ENCODE measurements around the gene GTF2A1L. TPM values are rescaled to one million over a fixed set of nuclear protein-coding genes. Genes with fewer than 3 reads are reported as not detected.

The GTF2A1L gene
- total RNA-seq, 1 experiment from 2014 or later: 0.22 TPM

GRCh38 chr2:48724278-48724677 is 106.6 kb downstream of the GTF2A1L start:
- Histone ChIP-seq H3K4me2 (ENCODE audit: low read length) (no peak overlapping the region), H3K9me3 (ENCODE audit: control insufficient read depth in 1 of 2, insufficient read depth in 1 of 2, low read depth in 1 of 2, low read length in 2 of 2) (no peaks in the 10 kb centered on the region), H3K4me3 (replicated peaks in 1 of 2; ENCODE audit: low read depth in 1 of 2, low read length in 2 of 2) (no peak overlapping the region), H3K36me3 (ENCODE audit: control insufficient read depth in 1 of 2, insufficient read depth in 2 of 2, low read length in 2 of 2) (no peaks in the 10 kb centered on the region), H3K27ac (ENCODE audit: low read depth, low read length) (no peak overlapping the region), H3K4me1 (ENCODE audit: control insufficient read depth in 1 of 2, insufficient read depth in 2 of 2, low read length in 2 of 2) (no peaks in the 10 kb centered on the region), H3K9ac (ENCODE audit: low read length) (no peak overlapping the region), H2AFZ (ENCODE audit: low read depth, low read length, poor library complexity, severe bottlenecking) (no peak overlapping the region), H3K79me2 (ENCODE audit: insufficient read depth, low read length) (no peaks in the 10 kb centered on the region), H4K20me1 (ENCODE audit: insufficient read depth) (no peaks in the 10 kb centered on the region), H3K27me3 (ENCODE audit: insufficient read depth, low read length) (0 out of 2 replicates have a peak, but pooled peaks cover 16% of the 10 kb centered on the region), H3K9me2 (ENCODE audit: insufficient read depth) (no peaks in the 10 kb centered on the region)
- POLR2A ChIA-PET: no interaction called here
- intact Hi-C loops (cut with micrococcal nuclease): no loop called here
- ATAC-seq (no peak), DNase-seq (ENCODE audit: low read depth, low spot score) (no peak)
- RAD21 ChIA-PET (ENCODE audit: low non-redundant PET in 1 of 2, low total read pairs in 2 of 2, uncharacterized antibody in 2 of 2, unreplicated experiment in 2 of 2): no interaction called here
- BruUV-seq (replicated peaks): no TSS peak
- CTCF ChIA-PET: no interaction called here
- TF ChIP-seq ZBTB33 (IDR thresholded peaks at IDR 0.05; ENCODE audit: extremely low read depth, insufficient replicate concordance, low read length) (no peak), CTCF (IDR thresholded peaks at IDR 0.05 in 2 of 3, conservative IDR thresholded peaks at IDR 0.05 in 1 of 3; ENCODE audit: borderline replicate concordance in 1 of 3, insufficient read depth in 1 of 3, low read depth in 2 of 3, low read length in 2 of 3) (no peak), YY1 (IDR thresholded peaks at IDR 0.05; ENCODE audit: extremely low read depth, insufficient replicate concordance, low read depth, low read length) (no peak), MAX (IDR thresholded peaks at IDR 0.05) (no peak), CEBPB (IDR thresholded peaks at IDR 0.05; ENCODE audit: low read depth) (no peak), TCF7L2 (IDR thresholded peaks at IDR 0.05; ENCODE audit: borderline replicate concordance, extremely low read depth, insufficient read depth, insufficient read length) (no peak), RAD21 (IDR thresholded peaks at IDR 0.05; ENCODE audit: low read depth) (no peak), FOSL1 (IDR thresholded peaks at IDR 0.05; ENCODE audit: low read depth) (no peak), JUND (IDR thresholded peaks at IDR 0.05) (no peak), EZH2phosphoT487 (IDR thresholded peaks at IDR 0.05; ENCODE audit: borderline replicate concordance) (no peak), EZH2 (IDR thresholded peaks at IDR 0.05) (no peak), REST (IDR thresholded peaks at IDR 0.05; ENCODE audit: low read depth) (no peak), POLR2A (IDR thresholded peaks at IDR 0.05; ENCODE audit: borderline replicate concordance, extremely low read depth, insufficient read depth, insufficient read length) (no peak), ATF3 (IDR thresholded peaks at IDR 0.05) (no peak)
